ENCODE measurements around the gene HMBS.
A peak's percentile ranks its signal among the peaks of the same experiment; 100 is the strongest.
"Not testable (repeated sequence)": the region's sequence is repeated elsewhere in the genome, so short reads cannot be mapped to it uniquely, and the experiment has no call there.

The HMBS gene
- long read RNA-seq, donor 1, transcript HMBS-201 (14 exons, 1,501 nt) = major isoform, 8 of 12 reads
- long read RNA-seq, donor 1, partial matches to known transcripts = 0 of 12 reads
- long read RNA-seq, donor 1, other reads (novel, unspliced or antisense) = 0 of 12 reads
- long read RNA-seq, donor 2, partial matches to known transcripts = 0 of 3 reads
- long read RNA-seq, donor 2, other reads (novel, unspliced or antisense) = 0 of 3 reads
- long read RNA-seq, donor 3, partial matches to known transcripts = 0 of 4 reads
- long read RNA-seq, donor 3, other reads (novel, unspliced or antisense) = 0 of 4 reads
- long read RNA-seq, donor 4, partial matches to known transcripts = 0 of 7 reads
- long read RNA-seq, donor 4, other reads (novel, unspliced or antisense) = 0 of 7 reads
- long read RNA-seq, donor 5, transcript HMBS-201 (14 exons, 1,501 nt) = major isoform, 14 of 16 reads
- long read RNA-seq, donor 5, partial matches to known transcripts = 0 of 16 reads
- long read RNA-seq, donor 5, other reads (novel, unspliced or antisense) = 0 of 16 reads
- long read RNA-seq, donor 6, transcript HMBS-201 (14 exons, 1,501 nt) = major isoform, 7 of 8 reads
- long read RNA-seq, donor 6, partial matches to known transcripts = 0 of 8 reads
- long read RNA-seq, donor 6, other reads (novel, unspliced or antisense) = 0 of 8 reads
- long read RNA-seq, donor 7, partial matches to known transcripts = 0 of 3 reads
- long read RNA-seq, donor 7, other reads (novel, unspliced or antisense) = 0 of 3 reads
- long read RNA-seq, donor 8, partial matches to known transcripts = 0 of 6 reads
- long read RNA-seq, donor 8, other reads (novel, unspliced or antisense) = 0 of 6 reads

DNA sequence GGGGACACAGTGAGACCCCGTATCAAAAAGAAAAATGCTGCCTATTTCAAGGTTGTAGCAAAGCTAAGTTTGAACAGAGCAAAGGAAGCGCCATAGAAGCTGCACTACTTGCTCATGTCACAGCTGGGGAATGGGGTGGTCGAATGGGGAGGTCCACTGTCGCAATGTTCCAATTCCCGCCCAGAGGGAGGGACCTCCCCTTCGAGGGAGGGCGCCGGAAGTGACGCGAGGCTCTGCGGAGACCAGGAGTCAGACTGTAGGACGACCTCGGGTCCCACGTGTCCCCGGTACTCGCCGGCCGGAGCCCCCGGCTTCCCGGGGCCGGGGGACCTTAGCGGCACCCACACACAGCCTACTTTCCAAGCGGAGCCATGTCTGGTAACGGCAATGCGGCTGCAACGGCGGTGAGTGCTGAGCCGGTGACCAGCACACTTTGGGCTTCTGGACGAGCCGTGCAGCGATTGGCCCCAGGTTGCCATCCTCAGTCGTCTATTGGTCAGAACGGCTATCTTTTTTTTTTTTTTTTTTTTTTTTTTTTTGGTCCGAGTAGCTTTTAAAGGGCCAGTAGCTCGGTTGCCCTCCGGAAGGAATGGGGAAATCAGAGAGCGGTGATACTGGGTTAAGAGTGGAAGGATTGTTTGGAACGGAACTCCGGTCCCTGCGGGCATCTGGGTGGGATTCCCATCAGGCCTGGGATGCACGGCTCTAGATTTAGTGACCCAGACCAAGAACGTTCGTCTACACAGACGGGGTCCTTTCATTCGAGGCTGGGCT is at the start of gene HMBS:
TSS of gene HMBS (plus strand) at position 219 of the 774 bp plus-strand sequence. CDS start at position 372, 153 bp downstream.
- peak; percentile 100 for DNase-seq

GRCh38 chr11:119038884-119039283 is 45.8 kb upstream of the HMBS start:
- DNase-seq = no peak

- DNase-seq = not testable (repeated sequence)
Measured at GRCh38 chr11:119039471-119039870, 45.2 kb upstream of the HMBS start.

DNA sequence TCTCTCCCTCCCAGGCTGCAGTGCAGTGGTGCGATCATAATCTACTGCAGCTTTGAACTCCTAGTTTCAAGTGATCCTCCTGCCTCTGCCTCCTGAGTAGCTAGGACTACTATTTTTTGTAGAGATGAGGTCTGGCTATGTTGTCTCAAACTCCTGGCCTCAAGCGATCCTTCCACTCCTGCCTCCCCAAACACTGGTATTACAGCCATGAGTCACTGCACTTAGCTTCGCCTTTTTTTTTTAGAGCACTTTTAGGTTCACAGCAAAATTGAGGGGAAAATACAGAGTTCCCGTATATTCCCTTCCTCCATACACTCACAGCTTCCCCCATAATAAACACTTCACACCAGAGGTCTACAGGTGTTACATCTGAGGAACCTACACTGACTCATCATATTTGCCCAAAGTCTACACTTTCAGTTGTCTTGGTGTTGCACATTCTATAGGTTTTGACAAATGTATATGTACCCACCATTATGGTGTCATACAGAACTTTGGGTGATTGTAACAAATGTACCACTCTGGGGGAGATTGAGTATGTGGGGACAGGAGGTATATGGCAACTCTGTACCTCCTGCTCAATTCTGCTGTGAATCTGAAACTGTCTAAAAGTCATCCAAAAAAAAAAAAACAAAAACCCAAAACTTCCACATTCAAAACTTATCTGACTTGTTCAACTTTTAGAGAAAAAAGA is 42.7 kb upstream of the HMBS start:
- DNase-seq = no peak

DNA sequence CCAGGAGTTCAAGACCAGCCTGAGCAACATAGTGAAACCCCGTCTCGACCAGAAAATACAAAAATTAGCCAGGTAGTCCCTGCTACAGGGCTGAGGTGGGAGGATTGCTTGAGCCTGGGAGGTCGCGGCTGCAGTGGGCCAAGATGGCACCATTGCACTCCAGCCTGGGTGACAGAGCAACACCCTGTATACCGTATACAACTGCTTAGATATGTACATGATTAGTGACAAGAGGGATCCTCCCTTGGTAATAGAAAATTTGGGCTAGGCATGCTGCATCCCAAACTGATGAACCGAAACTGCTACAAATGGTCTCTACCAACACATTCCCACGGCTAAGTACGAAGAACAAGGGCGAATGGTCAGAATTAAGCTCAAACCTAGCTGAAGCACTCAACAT is 41.8 kb upstream of the HMBS start:
- no peak for DNase-seq

- no peak for DNase-seq
Measured at GRCh38 chr11:119044708-119045107, 40.0 kb upstream of the HMBS start.

DNA sequence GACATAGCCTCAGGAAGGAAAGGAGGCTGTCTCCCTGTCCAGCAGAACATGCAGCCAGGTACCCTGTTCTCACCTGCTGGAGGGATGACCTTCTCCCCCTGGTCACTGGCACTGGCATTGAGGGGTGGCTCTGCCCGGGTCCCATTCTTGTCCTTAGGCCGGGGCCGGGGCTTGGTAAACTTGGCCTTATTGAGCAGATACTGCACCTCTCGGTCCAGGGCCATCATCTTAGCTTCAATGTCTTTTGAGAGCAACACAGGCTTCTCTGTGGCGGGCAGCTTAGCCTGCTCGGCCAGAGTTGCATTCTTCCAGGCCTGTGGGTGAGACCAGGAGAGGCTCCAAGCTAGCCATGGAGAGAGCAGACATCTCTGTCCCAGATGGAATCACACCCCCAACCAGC is 38.2 kb upstream of the HMBS start:
- DNase-seq = no peak

GRCh38 chr11:119047205-119047604 is 37.5 kb upstream of the HMBS start:
- no peak for DNase-seq

DNA sequence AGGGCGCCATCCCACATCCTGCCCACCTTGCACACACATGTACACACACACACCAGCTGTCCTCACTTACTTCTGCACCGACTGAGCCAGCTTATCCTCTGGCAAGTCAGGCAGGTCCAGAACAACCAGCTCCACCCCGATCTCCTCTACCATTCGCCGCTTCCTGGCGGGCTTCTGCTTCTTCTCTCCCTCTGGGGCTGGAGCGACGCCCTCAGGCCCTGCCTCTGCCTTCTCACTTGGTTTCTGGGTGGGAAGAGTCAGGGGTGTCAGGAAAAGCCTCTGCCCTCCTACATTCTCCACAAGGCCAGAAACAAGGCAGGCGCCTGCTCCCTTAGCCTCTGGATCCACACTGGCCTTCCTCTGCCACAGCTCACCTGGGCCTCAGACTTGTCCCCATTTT is 36.0 kb upstream of the HMBS start:
- no peak for DNase-seq

DNA sequence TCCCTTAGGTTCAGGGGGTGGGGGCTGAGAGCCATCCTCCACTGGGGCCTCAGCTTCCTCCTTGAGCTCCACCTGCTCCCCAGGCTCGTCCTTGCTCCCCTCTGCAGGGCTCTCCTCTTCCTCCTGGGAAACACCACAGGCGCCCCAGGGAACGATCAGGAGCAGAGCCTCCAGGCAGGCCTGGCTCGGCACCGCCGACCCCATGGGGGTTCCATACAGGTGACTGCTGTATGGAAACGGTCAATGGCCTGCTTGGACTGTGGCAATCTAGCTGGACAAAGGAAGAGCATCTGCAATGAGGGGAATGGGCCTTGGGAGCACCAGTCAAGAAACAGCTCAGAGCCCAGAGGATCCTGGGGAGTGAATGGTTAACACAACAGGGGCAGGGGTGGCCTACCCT is 35.6 kb upstream of the HMBS start:
- no peak for DNase-seq

DNA sequence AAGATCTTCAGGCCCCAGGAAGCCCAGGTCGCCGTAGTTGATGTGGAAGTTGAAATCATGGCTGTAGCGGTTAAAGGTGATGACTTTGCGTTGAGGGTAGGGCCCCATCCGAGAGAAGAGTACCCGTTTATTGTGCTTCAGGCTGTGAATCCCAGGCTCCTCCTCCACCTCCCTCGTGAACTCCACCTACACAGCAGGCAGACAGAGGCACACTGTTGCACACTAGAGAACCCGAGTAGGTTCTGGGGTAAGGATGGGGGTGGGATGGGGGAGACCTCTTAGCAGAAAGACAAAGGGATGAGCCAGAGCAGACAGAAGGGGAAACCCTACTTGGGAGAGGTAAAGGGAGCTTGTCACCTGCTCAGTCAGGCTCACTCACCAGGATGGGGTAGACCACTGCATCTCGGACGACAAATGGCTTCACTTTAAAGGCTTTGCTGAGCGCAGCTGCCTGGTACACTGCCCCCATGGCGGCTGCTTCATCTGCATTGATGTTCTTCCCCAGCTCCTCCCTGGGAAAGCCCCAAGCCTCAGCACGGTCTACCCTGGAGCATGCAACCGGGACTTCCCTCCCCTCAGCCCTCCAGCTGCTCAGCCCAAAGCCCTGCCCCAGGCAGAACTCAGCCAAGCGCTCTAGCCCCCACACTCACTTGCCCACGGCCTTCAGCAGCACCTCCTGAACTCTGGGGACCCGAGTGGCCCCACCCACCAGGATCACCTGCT is 33.1 kb upstream of the HMBS start:
- DNase-seq = no peak

DNA sequence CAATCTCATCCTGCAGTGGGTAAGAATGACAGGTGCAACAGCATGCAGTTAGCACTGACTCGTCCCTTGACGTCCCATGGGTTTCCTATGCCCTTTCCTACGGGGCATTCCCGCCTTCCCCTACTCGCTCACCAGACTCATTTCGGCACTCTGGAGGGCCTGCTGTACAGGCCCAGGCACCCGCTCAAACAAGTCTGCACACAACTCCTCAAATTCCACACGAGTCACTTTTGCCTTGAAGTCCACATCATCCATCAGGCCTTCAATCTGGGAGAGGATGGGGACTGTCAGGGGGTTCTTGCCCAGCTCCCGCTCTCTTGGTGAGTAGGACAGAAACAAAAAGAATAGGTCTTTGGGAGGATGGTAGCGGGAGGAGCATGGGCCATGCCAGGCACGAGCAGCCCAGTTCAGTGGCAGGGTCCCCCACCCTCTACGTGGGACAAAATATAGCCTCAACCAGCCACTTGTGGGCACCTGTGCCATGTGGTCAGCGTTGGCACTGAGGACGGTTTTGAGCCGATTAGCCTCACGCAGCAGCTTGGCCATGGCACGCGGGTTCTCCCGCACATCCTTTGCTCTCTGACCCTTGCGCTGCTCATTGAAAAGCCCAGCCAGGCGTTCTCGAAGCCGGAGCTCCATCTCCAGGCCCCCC is 32.4 kb upstream of the HMBS start:
- DNase-seq = no peak

DNA sequence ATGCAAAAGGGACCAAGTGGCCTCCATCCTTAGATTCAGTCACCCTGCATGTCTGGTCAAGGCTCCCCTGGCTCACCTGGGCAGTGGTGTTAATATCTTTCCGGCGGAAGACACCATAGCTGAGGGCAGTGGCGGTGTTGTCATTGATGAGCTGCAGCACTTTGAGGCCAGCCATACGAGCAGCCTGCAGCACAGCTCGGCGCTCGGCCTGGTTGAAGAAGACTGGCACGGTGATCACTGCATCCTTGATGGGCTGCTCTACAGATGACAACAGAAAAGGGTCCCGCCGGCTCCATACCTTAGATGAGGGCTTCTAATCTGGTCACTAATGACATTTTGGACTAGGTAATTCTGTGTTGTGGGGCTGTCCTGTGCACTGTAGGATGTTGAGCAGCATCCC is 30.3 kb upstream of the HMBS start:
- DNase-seq = no peak

GRCh38 chr11:119055901-119056300 is 28.8 kb upstream of the HMBS start:
- DNase-seq = peak; percentile 6

DNA sequence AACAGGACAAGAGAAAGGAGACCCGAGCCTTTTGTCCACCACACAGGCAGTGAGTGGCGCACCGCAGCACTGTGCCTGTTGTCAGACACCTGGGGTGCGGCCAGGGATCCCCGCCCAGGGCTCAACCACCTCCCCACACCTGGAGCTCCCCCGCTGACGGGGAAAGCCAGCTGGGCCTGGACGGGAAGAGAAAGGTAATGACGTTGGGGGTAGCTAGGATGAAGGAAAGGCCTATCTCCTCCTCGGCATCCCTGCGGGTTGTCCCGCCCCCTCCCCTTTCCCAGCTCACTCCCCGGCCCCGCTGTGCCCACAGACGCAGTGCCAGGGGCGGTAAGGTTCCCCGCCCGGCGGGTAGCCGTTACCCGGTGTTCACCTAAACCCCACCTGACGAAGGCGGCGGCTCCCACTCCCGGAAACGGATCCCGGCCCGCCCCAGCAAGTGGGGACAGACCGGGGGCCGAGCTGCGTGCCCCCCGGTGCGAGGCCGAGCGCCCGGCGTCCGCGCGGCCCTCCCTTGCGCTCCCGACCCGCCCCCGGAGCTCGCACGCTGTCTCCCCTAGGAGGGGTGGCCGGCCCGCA is 28.2 kb upstream of the HMBS start:
- peak; percentile 85 for DNase-seq

DNA sequence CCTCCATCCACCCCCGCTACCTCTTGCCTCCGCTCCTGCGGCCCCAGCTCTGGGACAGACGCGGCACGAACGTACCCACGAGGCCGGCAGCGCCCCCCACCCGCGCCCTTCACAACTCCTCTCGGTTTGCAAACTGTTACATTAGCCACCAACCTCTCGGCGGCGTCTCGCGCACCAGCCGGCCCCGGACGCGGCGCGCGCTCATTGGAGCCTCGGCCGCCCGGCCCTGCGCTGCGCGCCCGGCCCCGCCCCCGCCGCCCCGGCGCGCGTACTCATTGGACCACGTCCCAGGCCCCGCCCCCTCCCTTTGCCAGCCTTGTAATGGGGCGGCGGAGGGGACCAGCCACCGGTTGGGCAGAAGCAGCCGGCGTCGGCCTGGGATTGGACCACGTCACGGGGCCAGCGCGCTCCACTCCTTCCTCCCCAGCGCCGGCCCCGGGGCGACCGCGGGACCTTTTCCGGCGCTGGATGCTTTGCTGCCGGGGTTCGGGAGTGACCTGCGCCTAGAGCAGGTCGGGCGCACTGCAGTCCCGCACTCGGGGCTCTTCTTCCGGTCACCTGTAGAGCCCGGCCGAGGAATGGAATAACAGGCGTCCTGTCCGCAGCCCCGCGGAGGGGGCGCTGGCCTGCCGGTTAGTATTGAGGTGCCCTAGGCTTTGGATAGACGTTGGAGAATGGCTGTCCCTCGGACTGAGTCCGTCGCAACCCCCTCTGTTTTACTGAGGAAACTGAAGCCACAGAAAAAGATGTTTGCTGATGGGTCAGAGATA is 27.5 kb upstream of the HMBS start, which contains the start of gene HYOU1:
TSS of gene HYOU1 (minus strand) at position 206 of the 770 bp plus-strand sequence. CDS start 1,045 bp downstream, outside the sequence.
- peak; percentile 92 for DNase-seq

DNA sequence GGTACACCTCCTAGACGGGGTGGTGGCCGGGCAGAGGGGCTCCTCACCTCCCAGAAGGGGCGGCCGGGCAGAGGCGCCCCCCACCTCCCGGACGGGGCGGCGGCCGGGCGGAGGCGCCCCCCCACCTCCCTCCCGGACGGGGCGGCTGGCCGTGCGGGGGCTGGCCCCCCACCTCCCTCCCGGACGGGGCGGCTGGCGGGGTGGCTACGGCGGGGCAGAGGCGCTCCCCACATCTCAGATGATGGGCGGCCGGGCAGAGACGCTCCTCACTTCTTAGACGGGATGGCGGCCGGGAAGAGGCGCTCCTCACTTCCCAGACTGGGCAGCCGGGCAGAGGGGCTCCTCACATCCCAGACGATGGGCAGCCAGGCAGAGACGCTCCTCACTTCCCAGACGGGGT is 25.6 kb upstream of the HMBS start:
- DNase-seq = not testable (repeated sequence)

- no peak for DNase-seq
Measured at GRCh38 chr11:119061256-119061655, 23.4 kb upstream of the HMBS start.

DNA sequence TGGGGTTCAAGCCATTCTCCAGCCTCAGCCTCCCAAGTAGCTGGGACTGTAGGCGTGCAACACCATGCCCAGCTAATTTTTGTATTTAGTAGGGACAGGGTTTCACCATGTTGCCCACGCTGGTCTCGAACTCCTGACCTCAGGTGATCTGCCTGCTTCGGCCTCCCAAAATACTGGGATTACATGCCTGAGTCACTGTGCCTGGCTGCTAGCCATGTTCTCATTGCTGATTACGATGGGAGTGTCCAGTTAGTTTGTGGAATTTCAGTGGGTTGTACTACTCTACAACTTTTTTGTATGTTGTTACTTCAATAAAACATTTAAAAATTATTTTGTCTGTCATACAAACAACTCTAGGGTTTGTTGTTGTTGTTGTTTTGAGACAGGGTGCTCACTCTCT is 21.9 kb upstream of the HMBS start:
- DNase-seq = no peak

DNA sequence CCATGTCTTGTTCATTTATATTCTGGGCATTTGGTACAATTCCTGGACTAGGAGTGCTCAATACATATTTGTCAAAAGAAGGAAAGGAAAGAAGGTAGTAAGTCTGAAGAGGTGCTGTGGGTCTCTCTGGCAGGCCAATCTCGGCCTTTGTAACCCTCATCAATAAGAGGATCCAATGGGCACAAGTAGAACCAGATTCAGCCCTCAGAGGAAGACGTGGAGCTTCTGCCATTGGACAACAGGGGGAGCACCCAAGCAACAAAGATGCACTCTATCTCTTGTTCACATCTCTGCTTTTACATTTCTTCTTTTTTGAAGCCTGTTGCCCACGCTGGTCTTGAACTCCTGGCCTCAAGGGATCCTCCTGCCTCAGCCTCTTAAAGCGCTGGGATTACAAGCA is 19.3 kb upstream of the HMBS start:
- no peak for DNase-seq
